ENCODE data around the gene APMAP. TPM values are rescaled to one million over a fixed set of nuclear protein-coding genes. Genes with fewer than 3 reads are reported as not detected.

Gene APMAP
- 59.8 and 70.5 TPM in 2 replicates for total RNA-seq
- 75.1 TPM for polyA plus RNA-seq (2012)

- DNase-seq (ENCODE audit: low read depth): peak; percentile 96
Observed at GRCh38 chr20:24992487-24993205, at the start of gene APMAP. Gene APMAP (minus strand): TSS chr20:24992751. CDS start chr20:24992688, 63 bp downstream.

GRCh38 chr20:25041813-25042530 is 49.4 kb upstream of the APMAP start:
- DNase-seq (ENCODE audit: low read depth): no peak

GRCh38 chr20:25040438-25040831 is 47.9 kb upstream of the APMAP start:
- peak; percentile 68 for DNase-seq (ENCODE audit: low read depth)

GRCh38 chr20:25039697-25040437 is 47.3 kb upstream of the APMAP start:
- peak; percentile 97 for DNase-seq (ENCODE audit: low read depth)

GRCh38 chr20:25038591-25039015 is 46.1 kb upstream of the APMAP start:
- no peak for DNase-seq (ENCODE audit: low read depth)

- DNase-seq (ENCODE audit: low read depth): no peak
Observed at GRCh38 chr20:25038103-25038410, 45.5 kb upstream of the APMAP start.

GRCh38 chr20:25037288-25038102 is 44.9 kb upstream of the APMAP start:
- no peak for DNase-seq (ENCODE audit: low read depth)

- no peak for DNase-seq (ENCODE audit: low read depth)
Observed at GRCh38 chr20:25036331-25036936, 43.9 kb upstream of the APMAP start.

- no peak for DNase-seq (ENCODE audit: low read depth)
Observed at GRCh38 chr20:25035921-25036320, 43.4 kb upstream of the APMAP start.

GRCh38 chr20:25033924-25034300 is 41.4 kb upstream of the APMAP start:
- DNase-seq (ENCODE audit: low read depth): no peak

- no peak for DNase-seq (ENCODE audit: low read depth)
Observed at GRCh38 chr20:25033265-25033923, 40.8 kb upstream of the APMAP start.

- DNase-seq (ENCODE audit: low read depth): no peak
Observed at GRCh38 chr20:25032478-25033264, 40.1 kb upstream of the APMAP start.

GRCh38 chr20:25032065-25032477 is 39.5 kb upstream of the APMAP start:
- DNase-seq (ENCODE audit: low read depth): no peak

- no peak for DNase-seq (ENCODE audit: low read depth)
Observed at GRCh38 chr20:25031241-25031640, 38.7 kb upstream of the APMAP start.

GRCh38 chr20:25030649-25031207 is 38.2 kb upstream of the APMAP start:
- no peak for DNase-seq (ENCODE audit: low read depth)

GRCh38 chr20:25030007-25030648 is 37.6 kb upstream of the APMAP start:
- no peak for DNase-seq (ENCODE audit: low read depth)

GRCh38 chr20:25025986-25026605 is 33.5 kb upstream of the APMAP start:
- DNase-seq (ENCODE audit: low read depth): no peak
